Measurements from ENCODE around the gene MICU1.
"Not testable (repeated sequence)": the region's sequence is repeated elsewhere in the genome, so short reads cannot be mapped to it uniquely, and the experiment has no call there.

The MICU1 gene, protein sequence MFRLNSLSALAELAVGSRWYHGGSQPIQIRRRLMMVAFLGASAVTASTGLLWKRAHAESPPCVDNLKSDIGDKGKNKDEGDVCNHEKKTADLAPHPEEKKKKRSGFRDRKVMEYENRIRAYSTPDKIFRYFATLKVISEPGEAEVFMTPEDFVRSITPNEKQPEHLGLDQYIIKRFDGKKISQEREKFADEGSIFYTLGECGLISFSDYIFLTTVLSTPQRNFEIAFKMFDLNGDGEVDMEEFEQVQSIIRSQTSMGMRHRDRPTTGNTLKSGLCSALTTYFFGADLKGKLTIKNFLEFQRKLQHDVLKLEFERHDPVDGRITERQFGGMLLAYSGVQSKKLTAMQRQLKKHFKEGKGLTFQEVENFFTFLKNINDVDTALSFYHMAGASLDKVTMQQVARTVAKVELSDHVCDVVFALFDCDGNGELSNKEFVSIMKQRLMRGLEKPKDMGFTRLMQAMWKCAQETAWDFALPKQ

DNA sequence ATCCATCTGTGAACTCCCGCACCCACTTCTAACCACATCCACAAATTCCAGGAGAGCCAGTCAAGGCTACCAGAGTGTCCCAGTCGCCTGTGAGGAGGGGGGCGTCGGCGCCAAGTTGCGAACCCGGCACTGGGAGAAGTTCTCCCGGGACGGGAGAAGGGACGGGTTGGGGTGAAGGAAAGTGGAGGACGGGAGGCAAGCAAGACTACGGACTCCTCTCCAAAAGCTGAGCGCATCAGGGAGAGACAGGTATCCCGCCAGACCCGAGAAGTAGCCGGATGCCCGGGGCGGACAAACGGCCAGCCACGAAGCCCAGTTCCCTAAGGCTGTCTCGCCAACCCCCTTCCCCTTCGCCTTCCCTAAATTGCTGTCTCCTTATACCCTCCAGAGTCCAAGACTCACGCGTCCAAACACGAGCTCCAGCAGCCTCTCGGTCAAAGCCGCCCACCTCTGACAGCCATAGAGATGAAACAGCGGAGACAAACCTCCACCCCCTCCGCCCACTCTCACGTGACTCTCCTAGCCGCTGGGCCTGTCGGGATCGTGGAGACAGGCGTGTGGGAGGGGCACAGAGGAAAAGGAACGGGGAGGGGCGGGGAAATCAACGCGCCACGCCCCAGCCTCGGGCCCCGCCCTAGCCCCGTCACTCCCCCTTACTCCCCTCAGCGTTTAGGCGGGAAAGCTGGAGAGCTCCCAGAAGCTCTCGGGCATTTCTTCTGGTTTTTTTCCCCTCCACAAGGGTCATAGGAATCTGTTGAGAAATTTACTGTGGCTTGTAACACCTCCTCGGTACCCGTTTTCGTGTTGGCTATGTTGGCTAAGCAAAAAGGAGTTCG, at the start of gene MICU1:
Gene MICU1, minus strand, starts transcription at position 472 of the 836 bp plus-strand sequence. CDS start 59,286 bp downstream, outside the sequence.
- Mint-ChIP-seq H3K4me3 (peak within 1 kb of the TSS; percentile 88), H3K9me3 (no peaks in the 10 kb centered on the region), H3K27ac (peak within 1 kb of the TSS; percentile 90), H3K4me1 (peaks cover 20% of the 10 kb centered on the region), H3K36me3 (peaks cover 12% of the 10 kb centered on the region)
- DNase-seq (ENCODE audit: low spot score in 2 of 2) (peak; percentile 77 to 96), ATAC-seq (peak; percentile 96)

DNA sequence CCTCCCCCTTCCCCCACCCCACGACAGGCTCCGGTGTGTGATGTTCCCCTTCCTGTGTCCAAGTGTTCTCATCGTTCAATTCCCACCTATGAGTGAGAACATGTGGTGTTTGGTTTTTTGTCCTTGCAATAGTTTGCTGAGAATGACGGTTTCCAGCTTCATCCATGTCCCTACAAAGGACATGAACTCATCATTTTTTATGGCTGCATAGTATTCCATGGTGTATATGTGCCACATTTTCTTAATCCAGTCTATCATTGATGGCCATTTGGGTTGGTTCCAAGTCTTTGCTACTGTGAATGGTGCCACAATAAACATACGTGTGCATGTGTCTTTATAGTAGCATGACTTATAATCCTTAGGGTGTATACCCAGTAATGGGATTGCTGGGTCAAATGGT, 48.3 kb upstream of the MICU1 start:
- not testable (repeated sequence) for H3K4me3 Mint-ChIP-seq; H3K36me3 Mint-ChIP-seq; ATAC-seq; H3K4me1 Mint-ChIP-seq; DNase-seq (ENCODE audit: low spot score in 2 of 2); H3K9me3 Mint-ChIP-seq; H3K27ac Mint-ChIP-seq

DNA sequence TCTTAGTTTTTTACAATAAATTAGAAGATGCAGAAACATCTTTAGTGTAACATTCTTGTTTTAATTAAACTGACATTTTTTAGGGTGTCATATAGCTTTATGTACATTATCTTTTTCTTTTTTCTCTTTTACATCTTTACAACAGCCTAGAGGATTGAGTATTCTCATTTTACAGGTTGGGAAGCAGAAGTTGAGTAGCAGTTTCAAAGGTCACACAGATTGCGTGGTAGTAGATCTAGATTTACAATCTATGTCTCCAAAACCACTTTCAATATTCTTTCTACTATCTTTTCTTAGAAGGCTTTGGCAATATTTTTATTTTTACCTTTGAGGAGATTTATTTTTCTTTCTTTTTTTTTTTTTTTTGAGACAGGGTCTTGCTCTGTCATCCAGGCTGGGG, 47.4 kb upstream of the MICU1 start:
- Mint-ChIP-seq H3K4me1 (peaks cover 7% of the 10 kb centered on the region), H3K36me3 (no peaks in the 10 kb centered on the region), H3K4me3 (no peak overlapping the region), H3K9me3 (no peaks in the 10 kb centered on the region), H3K27ac (no peak overlapping the region)
- ATAC-seq (no peak), DNase-seq (ENCODE audit: low spot score in 2 of 2) (no peak)

DNA sequence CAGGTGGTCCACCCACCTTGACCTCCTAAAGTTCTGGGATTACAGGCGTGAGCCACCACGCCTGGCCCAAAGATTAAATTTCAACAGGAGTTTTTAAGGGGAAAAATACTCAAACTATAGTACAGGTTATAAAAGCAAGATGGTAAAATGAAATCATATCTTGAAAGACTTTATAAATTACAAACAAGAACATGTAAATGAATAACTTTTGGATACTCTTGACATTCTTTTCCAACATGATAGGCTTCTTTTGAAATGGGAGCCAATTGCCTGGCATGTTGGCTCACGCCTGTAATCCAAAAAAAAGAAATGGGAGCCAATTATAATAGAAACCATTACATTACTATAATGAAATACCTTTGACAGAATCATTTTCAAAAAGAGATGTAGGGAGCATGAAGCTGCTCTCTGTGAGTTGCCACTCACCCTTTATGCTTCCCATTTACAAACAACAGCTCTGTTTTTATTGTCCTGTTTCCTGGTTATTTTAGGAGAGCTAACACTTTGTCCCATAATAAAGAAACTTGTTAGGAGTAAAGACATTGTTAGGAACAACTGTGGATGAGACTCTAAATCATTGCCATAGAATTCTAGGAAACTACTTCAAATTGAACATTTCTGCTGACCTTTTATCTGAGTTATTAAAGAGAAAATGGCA, 41.5 kb upstream of the MICU1 start:
- Mint-ChIP-seq H3K4me3 (no peak overlapping the region), H3K4me1 (no peaks in the 10 kb centered on the region), H3K9me3 (no peaks in the 10 kb centered on the region), H3K27ac (no peak overlapping the region), H3K36me3 (no peaks in the 10 kb centered on the region)
- ATAC-seq (no peak), DNase-seq (ENCODE audit: low spot score in 2 of 2) (no peak)

DNA sequence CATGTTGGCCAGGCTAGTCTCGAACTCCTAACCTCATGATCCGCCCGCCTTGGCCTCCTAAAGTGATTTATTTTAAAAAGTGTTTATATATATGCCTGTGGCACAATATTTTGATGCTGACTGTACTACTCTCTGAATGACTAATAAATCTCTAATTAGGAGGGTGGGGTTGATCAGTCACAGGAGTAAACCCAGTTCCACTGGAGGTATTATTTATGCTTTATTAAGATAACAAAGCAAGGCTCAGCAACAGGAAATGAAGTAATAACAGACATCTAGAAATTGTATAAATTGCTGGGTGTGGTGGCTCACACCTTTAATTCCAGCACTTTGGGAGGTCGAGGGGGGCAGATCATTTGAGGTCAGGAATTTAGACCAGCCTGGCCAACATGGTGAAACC, 40.0 kb upstream of the MICU1 start:
- no peaks in the 10 kb centered on the region for H3K36me3 Mint-ChIP-seq
- H3K27ac Mint-ChIP-seq, result no peak overlapping the region
- DNase-seq (ENCODE audit: low spot score in 2 of 2) (no peak), ATAC-seq (no peak)
- H3K4me3 Mint-ChIP-seq, result no peak overlapping the region
- H3K4me1 Mint-ChIP-seq, result no peaks in the 10 kb centered on the region
- H3K9me3 Mint-ChIP-seq, result no peaks in the 10 kb centered on the region

DNA sequence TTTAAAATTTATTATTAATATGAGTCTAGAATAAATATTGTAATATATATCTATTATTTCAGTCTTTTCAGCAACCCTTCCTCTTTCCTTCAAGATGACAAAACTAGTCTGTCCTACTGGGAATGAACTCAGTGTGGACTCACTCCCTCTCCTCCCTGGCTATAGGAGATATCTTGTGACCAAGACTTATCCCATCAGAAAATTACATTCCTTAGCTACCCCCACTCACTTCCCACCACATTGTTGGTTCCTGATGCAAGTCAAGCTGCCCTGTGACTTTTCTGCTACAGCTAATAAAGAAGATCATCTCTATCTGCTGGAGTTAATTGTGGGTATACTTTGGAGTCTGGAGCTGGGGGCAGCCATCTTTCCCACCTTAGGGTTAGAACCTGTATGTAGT, 38.1 kb upstream of the MICU1 start:
- DNase-seq (ENCODE audit: low spot score in 2 of 2) (no peak), ATAC-seq (no peak)
- no peaks in the 10 kb centered on the region for H3K4me1 Mint-ChIP-seq
- H3K4me3 Mint-ChIP-seq, result no peak overlapping the region
- H3K36me3 Mint-ChIP-seq, result no peaks in the 10 kb centered on the region
- no peaks in the 10 kb centered on the region for H3K9me3 Mint-ChIP-seq
- H3K27ac Mint-ChIP-seq, result no peak overlapping the region

DNA sequence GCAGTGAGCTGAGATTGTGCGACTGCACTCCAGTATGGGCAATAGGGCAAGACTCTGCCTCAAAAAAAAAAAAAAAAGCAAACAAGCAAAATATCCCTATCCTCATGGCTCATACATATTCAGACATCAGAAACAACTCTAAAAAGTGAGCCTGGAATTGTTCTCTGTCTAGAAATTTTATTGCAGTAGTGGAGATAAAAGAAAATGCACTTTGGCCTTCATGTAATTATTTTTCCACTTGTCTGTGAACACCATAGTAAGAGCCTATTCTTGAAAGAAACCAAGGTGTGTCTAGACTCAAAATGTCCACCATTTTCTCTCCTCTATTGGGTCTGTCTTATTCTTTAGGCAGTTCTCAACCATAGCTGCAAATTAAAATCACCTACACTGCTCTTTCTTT, 35.6 kb upstream of the MICU1 start:
- no peaks in the 10 kb centered on the region for H3K4me1 Mint-ChIP-seq
- H3K9me3 Mint-ChIP-seq, result no peaks in the 10 kb centered on the region
- H3K27ac Mint-ChIP-seq, result no peak overlapping the region
- DNase-seq (ENCODE audit: low spot score in 2 of 2) (no peak), ATAC-seq (no peak)
- no peak overlapping the region for H3K4me3 Mint-ChIP-seq
- H3K36me3 Mint-ChIP-seq, result no peaks in the 10 kb centered on the region

DNA sequence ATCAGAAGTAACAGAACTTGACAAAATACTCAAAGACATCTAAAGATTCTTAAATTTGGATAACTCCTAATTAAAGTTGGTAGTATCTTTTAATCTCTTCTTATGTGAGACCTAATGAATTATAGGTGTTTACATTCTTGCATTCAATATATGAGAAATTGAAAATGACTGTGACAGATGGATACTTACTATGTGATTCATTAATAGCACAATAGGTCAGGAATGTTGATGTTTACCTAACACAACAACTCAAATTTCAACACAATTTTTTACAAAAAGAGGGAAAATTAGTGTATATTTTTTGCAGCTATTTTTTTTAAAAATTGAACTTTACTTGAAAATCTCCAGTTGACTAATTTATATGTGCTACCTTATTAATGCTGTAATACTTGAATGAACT, 34.3 kb upstream of the MICU1 start:
- Mint-ChIP-seq H3K27ac (no peak overlapping the region), H3K9me3 (no peaks in the 10 kb centered on the region), H3K36me3 (no peaks in the 10 kb centered on the region), H3K4me1 (no peaks in the 10 kb centered on the region), H3K4me3 (no peak overlapping the region)
- no peak for DNase-seq (ENCODE audit: low spot score in 2 of 2)
- ATAC-seq, result no peak

DNA sequence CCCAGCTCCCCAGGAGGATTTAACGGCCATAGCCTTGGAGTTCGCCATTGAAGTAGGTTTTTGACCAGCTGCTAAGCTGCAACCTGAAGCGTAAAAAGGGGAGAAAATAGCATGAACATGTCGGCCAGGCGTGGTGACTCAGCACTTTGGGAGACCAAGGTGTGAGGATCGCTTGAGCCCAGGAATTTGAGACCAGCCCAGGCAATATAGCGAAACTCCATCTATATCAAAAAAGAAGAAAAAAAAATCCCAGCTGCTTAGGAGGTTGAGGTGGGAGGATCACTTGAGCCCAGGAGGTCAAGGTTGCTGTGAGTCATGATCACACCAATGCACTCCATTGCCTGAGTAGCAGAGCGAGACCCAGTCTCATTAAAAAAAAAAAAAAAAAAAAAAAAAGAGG, 33.8 kb upstream of the MICU1 start:
- Mint-ChIP-seq H3K9me3 (no peaks in the 10 kb centered on the region), H3K27ac (no peak overlapping the region), H3K4me3 (no peak overlapping the region), H3K4me1 (no peaks in the 10 kb centered on the region), H3K36me3 (no peaks in the 10 kb centered on the region)
- ATAC-seq (no peak), DNase-seq (ENCODE audit: low spot score in 2 of 2) (no peak)

DNA sequence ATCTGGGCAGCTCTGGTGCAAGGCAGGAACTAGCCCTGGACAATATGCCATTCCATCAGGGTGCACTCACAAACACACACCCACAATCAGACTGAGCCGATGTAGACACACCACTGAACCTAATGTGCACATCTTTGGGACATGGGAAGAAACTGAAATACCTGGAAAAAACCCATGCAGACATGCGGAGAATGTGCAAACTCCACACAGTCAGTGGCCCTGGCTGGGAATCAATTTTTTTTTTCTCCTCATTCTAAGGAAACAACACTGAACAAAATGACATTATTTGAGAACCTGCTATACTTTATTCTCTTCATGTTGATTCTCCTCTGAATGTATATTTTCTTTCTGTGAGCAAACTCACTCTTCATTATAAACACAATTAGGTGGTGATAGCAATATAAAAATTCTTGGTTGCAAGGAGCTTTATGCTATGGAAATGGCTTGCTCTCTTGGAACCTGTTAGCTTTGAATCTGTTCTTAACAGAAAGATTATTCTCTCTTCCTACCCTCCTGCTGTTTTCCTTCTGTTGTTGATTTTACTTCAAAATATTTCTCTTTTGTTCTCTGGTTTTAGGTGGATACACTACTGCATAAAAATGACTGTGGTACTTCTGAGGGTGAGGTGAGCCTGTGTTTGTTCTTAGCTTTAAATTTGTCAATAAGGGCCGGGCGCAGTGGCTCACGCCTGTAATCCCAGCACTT, 33.0 kb upstream of the MICU1 start:
- Mint-ChIP-seq H3K36me3 (no peaks in the 10 kb centered on the region), H3K9me3 (no peaks in the 10 kb centered on the region), H3K27ac (no peak overlapping the region), H3K4me3 (no peak overlapping the region), H3K4me1 (no peaks in the 10 kb centered on the region)
- ATAC-seq (no peak), DNase-seq (ENCODE audit: low spot score in 2 of 2) (no peak)

DNA sequence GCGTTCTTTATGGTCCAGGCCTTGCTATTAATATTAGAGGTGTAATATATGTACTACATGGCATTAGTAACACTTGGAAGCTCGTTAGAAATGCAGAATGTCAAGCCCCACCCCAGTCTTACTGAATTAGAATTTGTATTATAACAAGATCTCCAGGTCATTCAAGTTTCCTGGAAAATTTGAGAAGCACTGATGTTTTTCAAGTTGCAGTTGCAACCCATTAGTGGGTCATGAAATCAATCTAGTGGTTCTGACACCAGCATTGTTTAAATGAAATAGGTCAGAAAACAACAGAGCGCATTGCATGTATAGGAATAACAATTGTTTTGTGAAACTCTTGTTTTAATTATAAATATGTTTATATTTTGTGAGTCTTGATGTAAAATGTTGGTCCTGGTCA, 28.8 kb upstream of the MICU1 start:
- ATAC-seq (no peak), DNase-seq (ENCODE audit: low spot score in 2 of 2) (no peak)
- Mint-ChIP-seq H3K4me3 (no peak overlapping the region), H3K27ac (no peak overlapping the region), H3K9me3 (no peaks in the 10 kb centered on the region), H3K4me1 (no peaks in the 10 kb centered on the region), H3K36me3 (no peaks in the 10 kb centered on the region)

DNA sequence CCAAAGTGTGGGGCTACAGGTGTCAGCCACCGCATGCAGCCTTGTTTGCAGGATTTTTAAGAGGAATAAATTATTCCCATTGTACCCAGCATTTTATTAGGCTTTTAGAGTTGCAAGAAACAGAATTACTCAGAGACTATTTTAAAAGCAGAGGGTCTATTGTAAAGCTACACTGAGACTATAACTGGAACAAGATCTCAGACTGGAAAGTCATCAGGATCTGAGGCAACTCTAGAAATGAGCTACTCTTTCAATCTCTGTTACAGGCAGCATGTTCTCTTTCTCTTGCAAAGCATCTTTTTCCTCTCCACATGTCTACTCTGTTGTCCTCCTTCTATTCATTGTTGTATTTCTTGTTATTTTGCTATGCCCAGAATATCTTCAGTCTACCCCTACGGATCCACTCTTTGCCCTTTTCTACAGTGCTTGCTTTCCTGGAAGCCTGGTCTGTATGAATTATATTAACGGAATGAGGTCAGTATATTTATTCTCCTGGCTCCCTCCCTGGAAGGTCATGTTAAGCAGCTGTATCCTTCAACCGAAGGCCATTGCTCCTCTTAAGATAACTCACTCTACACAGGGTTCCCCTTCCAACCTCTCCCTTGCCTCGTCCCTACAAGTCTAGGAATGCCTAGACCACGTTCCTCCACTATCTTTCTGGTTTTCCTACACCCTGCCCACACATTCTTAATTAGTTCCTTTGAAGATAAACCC, 27.7 kb upstream of the MICU1 start:
- H3K4me1 Mint-ChIP-seq, result no peaks in the 10 kb centered on the region
- ATAC-seq, result no peak

DNA sequence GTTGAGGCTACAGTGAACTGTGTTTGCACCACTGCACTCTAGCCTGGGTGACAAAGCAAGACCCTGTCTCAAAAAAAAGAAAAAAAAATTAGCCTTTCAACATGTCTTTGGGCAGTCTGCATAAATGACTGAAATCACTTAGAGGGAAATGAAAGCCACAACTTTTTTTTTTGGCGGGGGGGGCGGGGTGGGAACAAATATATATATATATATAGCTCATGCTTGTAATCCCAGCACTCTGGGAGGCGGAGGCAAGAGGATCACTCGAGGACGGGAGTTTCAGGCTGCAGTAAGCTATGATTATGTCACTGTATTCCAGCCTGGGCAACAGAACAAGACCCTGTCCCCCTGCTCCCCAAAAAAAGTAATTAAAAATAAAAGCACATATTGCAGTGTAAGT, 23.4 kb upstream of the MICU1 start:
- H3K4me3 Mint-ChIP-seq, result no peak overlapping the region
- no peaks in the 10 kb centered on the region for H3K36me3 Mint-ChIP-seq
- no peak overlapping the region for H3K27ac Mint-ChIP-seq
- no peak for DNase-seq (ENCODE audit: low spot score in 2 of 2)
- ATAC-seq, result no peak
- no peaks in the 10 kb centered on the region for H3K4me1 Mint-ChIP-seq
- H3K9me3 Mint-ChIP-seq, result no peaks in the 10 kb centered on the region

More for the DNA sequence above, 27.7 kb upstream of the MICU1 start:
- no peak overlapping the region for H3K27ac Mint-ChIP-seq
- no peaks in the 10 kb centered on the region for H3K9me3 Mint-ChIP-seq
- no peak for DNase-seq (ENCODE audit: low spot score in 2 of 2)
- no peak overlapping the region for H3K4me3 Mint-ChIP-seq
- no peaks in the 10 kb centered on the region for H3K36me3 Mint-ChIP-seq

DNA sequence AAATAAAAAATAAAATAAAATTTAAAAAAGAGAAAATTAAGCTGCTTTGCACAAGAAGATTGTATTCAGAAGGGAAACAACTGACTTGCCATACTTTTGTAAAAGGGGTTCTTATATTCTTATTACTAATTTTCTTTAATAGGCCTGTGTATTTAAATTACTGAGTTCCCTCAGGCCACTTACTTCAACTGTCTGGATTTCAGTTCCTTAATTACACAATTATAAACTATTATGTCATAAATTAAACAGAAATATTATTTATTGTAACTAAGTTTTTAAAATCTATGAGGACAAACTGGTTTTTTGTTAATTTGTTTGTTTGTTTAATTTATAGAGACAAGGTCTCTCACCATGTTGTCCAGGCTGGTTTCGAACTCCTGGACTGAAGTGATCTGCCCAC, 22.4 kb upstream of the MICU1 start:
- Mint-ChIP-seq H3K36me3 (no peaks in the 10 kb centered on the region), H3K27ac (no peak overlapping the region), H3K9me3 (no peaks in the 10 kb centered on the region), H3K4me3 (no peak overlapping the region), H3K4me1 (no peaks in the 10 kb centered on the region)
- ATAC-seq (no peak), DNase-seq (ENCODE audit: low spot score in 2 of 2) (no peak)
